A549 (cell line): ENCODE results near the gene MRPS31. TPM values are rescaled to one million over a fixed set of nuclear protein-coding genes. Genes with fewer than 3 reads are reported as not detected.

ENCODE experiments used
- ATAC-seq, 2 experiments: fragments of 200-7000 bp in 1 of 2; fragments of >200 bp in 1 of 2; cut with Nextera tagmentation in 1 of 2; cut with Tn5 transposase in 1 of 2; 3 replicates each; pipeline versions ENCODE4 v1.8.0 to v1.9.1; 2018 to 2020; ENCODE audit warnings: mild to moderate bottlenecking in 1 of 2, moderate library complexity in 1 of 2
- CTCF ChIA-PET: fragments of 300-600 bp; sonication (Branson Sonifier 250); formaldehyde crosslinking; extraction: SDS; loops from one replicate; lab custom pipeline; 2021; ENCODE audit warnings: antibody characterized with exemption, inconsistent platforms; lab: Yijun Ruan, JAX
- POLR2A ChIA-PET: fragments of 350-600 bp; formaldehyde crosslinking; extraction: SDS; loops from one replicate; lab custom pipeline; 2021; ENCODE audit warnings: antibody characterized with exemption, inconsistent platforms; lab: Yijun Ruan, JAX
- DNase-seq, 2 experiments: peaks; one replicate each; pipeline versions ENCODE4 v3.0.0 to v3.0.0-alpha.2; 2011 to 2016; ENCODE audit warnings: low read depth in 1 of 2, low spot score in 1 of 2
- FAIRE-seq: peaks from 2 replicates; lab custom pipeline; 2011; peaks lifted over from hg19 to GRCh38; lab: Jason Lieb, UNC
- H3K27ac ChIP-seq, 2 experiments: fragments of >200 bp; sonication (Bioruptor Twin); formaldehyde crosslinking; 3 replicates each; pipeline ENCODE4 v1.5.1; 2016 to 2017
- H3K4me1 ChIP-seq: fragments of >200 bp; sonication (Bioruptor Twin); formaldehyde crosslinking; 3 replicates; pipeline ENCODE4 v1.6.1; 2016
- H3K4me2 ChIP-seq: fragments of >200 bp; sonication (Bioruptor Twin); formaldehyde crosslinking; 3 replicates; pipeline ENCODE4 v1.6.1; 2016
- H3K4me3 ChIP-seq: fragments of >200 bp; sonication (Bioruptor Twin); formaldehyde crosslinking; 3 replicates; pipeline ENCODE4 v1.5.1; 2016
- H3K9me3 ChIP-seq: fragments of >200 bp; sonication (Bioruptor Twin); formaldehyde crosslinking; 3 replicates; pipeline ENCODE4 v1.6.1; 2016
- BCL3 ChIP-seq: fragments of >200 bp; sonication (Bioruptor Twin); formaldehyde crosslinking; IDR thresholded peaks from 3 replicates; pipeline ENCODE4 v1.6.1; 2016
- CBX2 ChIP-seq: fragments of 200-600 bp; sonication (generic); IDR thresholded peaks from 2 replicates; pipeline ENCODE4 v1.6.1; 2016; ENCODE audit warnings: low read depth, mild to moderate bottlenecking, borderline replicate concordance
- E2F6 ChIP-seq: IDR thresholded peaks from 2 replicates; pipeline ENCODE4 v1.6.1; 2012; ENCODE audit warnings: low read depth, borderline replicate concordance
- ELK1 ChIP-seq: fragments of 150-350 bp; IDR thresholded peaks from 2 replicates; pipeline ENCODE4 v1.6.1; 2014; ENCODE audit warnings: low read depth, mild to moderate bottlenecking, low read length
- EP300 ChIP-seq, 2 experiments: fragments of >200 bp; sonication (Bioruptor Twin); formaldehyde crosslinking; IDR thresholded peaks; 2 replicates in 1 of 2; 3 replicates in 1 of 2; pipeline ENCODE4 v1.6.1; 2016 to 2017
- FOSB ChIP-seq: fragments of 250-450 bp; sonication (Bioruptor Pico); IDR thresholded peaks from 2 replicates; pipeline ENCODE4 v1.5.0; 2020; ENCODE audit warnings: mild to moderate bottlenecking, moderate library complexity
- HEYL ChIP-seq: fragments of 250-450 bp; sonication (Bioruptor Pico); IDR thresholded peaks from 2 replicates; pipeline ENCODE4 v1.8.0; 2021; ENCODE audit warnings: mild to moderate bottlenecking, moderate library complexity
- KDM1A ChIP-seq: fragments of 200-600 bp; sonication (generic); IDR thresholded peaks from 2 replicates; pipeline ENCODE4 v1.6.1; 2016; ENCODE audit warnings: low read depth, mild to moderate bottlenecking
- MAFK ChIP-seq: fragments of 450-650 bp; IDR thresholded peaks from 2 replicates; pipeline ENCODE4 v1.6.1; 2014; ENCODE audit not compliant: partially characterized antibody
- MYC ChIP-seq: IDR thresholded peaks from 2 replicates; pipeline ENCODE4 v1.6.1; 2012; ENCODE audit warnings: mild to moderate bottlenecking, inconsistent platforms, low read length, improper control_type of control experiment, borderline replicate concordance
- NPAS2 ChIP-seq: fragments of 250-450 bp; sonication (Bioruptor Pico); IDR thresholded peaks from 2 replicates; pipeline ENCODE4 v1.8.0; 2022; ENCODE audit warnings: mild to moderate bottlenecking, moderate library complexity, borderline replicate concordance
- PHF8 ChIP-seq: fragments of 200-600 bp; sonication (generic); IDR thresholded peaks from 2 replicates; pipeline ENCODE4 v1.6.1; 2016; ENCODE audit warnings: low read depth, mild to moderate bottlenecking, antibody characterized with exemption, moderate library complexity, borderline replicate concordance
- POLR2A ChIP-seq: IDR thresholded peaks from 2 replicates; pipeline ENCODE4 v1.6.1; 2012; ENCODE audit warnings: mild to moderate bottlenecking, low read length
- POLR2AphosphoS2 ChIP-seq: conservative IDR thresholded peaks from 2 replicates; pipeline ENCODE4 v1.6.1; 2012; ENCODE audit warnings: low read length, improper control_type of control experiment, inconsistent platforms
- RAD21 ChIP-seq, 2 experiments: fragments of >200 bp in 1 of 2; sonication (Bioruptor Twin) in 1 of 2; formaldehyde crosslinking in 1 of 2; IDR thresholded peaks in 1 of 2; conservative IDR thresholded peaks in 1 of 2; 2 replicates in 1 of 2; 3 replicates in 1 of 2; pipeline ENCODE4 v1.6.1; 2012 to 2018; ENCODE audit warnings: inconsistent platforms in 1 of 2
- REST ChIP-seq: fragments of 200-600 bp; sonication (generic); IDR thresholded peaks from 2 replicates; pipeline ENCODE4 v1.6.1; 2016; ENCODE audit warnings: antibody characterized with exemption, mild to moderate bottlenecking, moderate library complexity
- RNF2 ChIP-seq: fragments of 200-600 bp; sonication (generic); IDR thresholded peaks from 2 replicates; pipeline ENCODE4 v1.6.1; 2016; ENCODE audit warnings: low read depth, mild to moderate bottlenecking, antibody characterized with exemption, moderate library complexity, borderline replicate concordance
- SREBF2 ChIP-seq: fragments of 450-650 bp; IDR thresholded peaks from 2 replicates; pipeline ENCODE4 v1.6.1; 2014; ENCODE audit warnings: mild to moderate bottlenecking, moderate library complexity
- ZC3H11A ChIP-seq: fragments of 450-650 bp; IDR thresholded peaks from 2 replicates; pipeline ENCODE4 v1.6.1; 2014; ENCODE audit warnings: antibody characterized with exemption, mild to moderate bottlenecking
- ZFP36 ChIP-seq: fragments of 450-650 bp; IDR thresholded peaks from 2 replicates; pipeline ENCODE4 v1.6.1; 2014; ENCODE audit warnings: borderline replicate concordance; ENCODE audit not compliant: partially characterized antibody
- ZNF302 ChIP-seq: fragments of 250-450 bp; sonication (Bioruptor Pico); IDR thresholded peaks from 2 replicates; pipeline ENCODE4 v1.9.0; 2021; ENCODE audit warnings: inconsistent platforms, mild to moderate bottlenecking, moderate library complexity
- WGBS: methylation state at CpG from one replicate; pipeline ENCODE4 v1.1.6; 2017; ENCODE audit errors: missing lambda C conversion rate; 5-methylcytosine and 5-hydroxymethylcytosine counted together
- polyA plus RNA-seq, 4 experiments: library from polyadenylated mRNA; depleted of rRNA in 3 of 4; stranded (reverse); fragments of >200 nt; fragmentation: RNase III in 1 of 4; extraction: RNeasy Plus Mini Kit Qiagen cat#74134 plus additional on column Dnase treatment in 1 of 4; gene quantifications; 2 replicates in 3 of 4; 3 replicates in 1 of 4; pipeline ENCODE4 v1.2.3, GENCODE V29; 2011 to 2017

Gene MRPS31
- polyA plus RNA-seq, 2 of the 4 experiments (the other 2 are of a cell fraction), result 14.2 to 30.3 TPM

GRCh38 chr13:40809471-40809870 is 38.5 kb upstream of the MRPS31 start:
- peaks cover 5% of the 10 kb centered on the region; the same call in 2 of the 3 replicates for H3K9me3 ChIP-seq
- CTCF ChIA-PET, result no interaction called here
- WGBS, result 89% methylated on average over 5 of the region's 5 CpGs
- FAIRE-seq (no peak), ATAC-seq (no peak), DNase-seq (no peak)
- POLR2A ChIA-PET, result no interaction called here
- H3K4me1 ChIP-seq, result no peaks in the 10 kb centered on the region
- H3K27ac ChIP-seq, result no peak overlapping the region
- H3K4me3 ChIP-seq, result no peak overlapping the region
- TF ChIP-seq BCL3 (no peak), ZC3H11A (no peak), POLR2A (no peak), MAFK (no peak), EP300 (IDR thresholded peaks at IDR 0.05) (no peak), RAD21 (conservative IDR thresholded peaks at IDR 0.05 in 1 of 2, IDR thresholded peaks at IDR 0.05 in 1 of 2) (no peak)
- no peak overlapping the region for H3K4me2 ChIP-seq

GRCh38 chr13:40806241-40806640 is 35.3 kb upstream of the MRPS31 start:
- FAIRE-seq, result no peak

More at GRCh38 chr13:40806241-40806640, 35.3 kb upstream of the MRPS31 start:
- TF ChIP-seq NPAS2, result no peak
- no peak for TF ChIP-seq POLR2A
- TF ChIP-seq PHF8, result no peak
- no peak for TF ChIP-seq CBX2
- no peak for TF ChIP-seq KDM1A
- no peak for TF ChIP-seq RNF2
- TF ChIP-seq ZNF302 (CRISPR knock-in tag), result no peak
- no peak for TF ChIP-seq REST
- no peak for TF ChIP-seq ZFP36
- TF ChIP-seq POLR2AphosphoS2, result no peak
- TF ChIP-seq E2F6, result no peak
- no peak for TF ChIP-seq FOSB
- TF ChIP-seq SREBF2, result no peak
- TF ChIP-seq MYC, result no peak
- no peak for TF ChIP-seq RAD21 (conservative IDR thresholded peaks at IDR 0.05 in 1 of 2, IDR thresholded peaks at IDR 0.05 in 1 of 2)
- no peak for TF ChIP-seq ELK1
- no peak for TF ChIP-seq HEYL (CRISPR knock-in tag)
- no peak overlapping the region for H3K4me2 ChIP-seq
- no peak for ATAC-seq
- DNase-seq, result no peak
- WGBS, result 88% methylated on average over 1 of the region's 1 CpG
- ChIA-PET CTCF (interaction anchor here (1.3 kb wide), 1 partner anchor 29 kb away, joined by 5 read pairs; no protein-coding TSS in a partner anchor), POLR2A (no interaction called here)
- H3K9me3 ChIP-seq, result no peaks in the 10 kb centered on the region
- no peak overlapping the region for H3K27ac ChIP-seq
- no peak overlapping the region for H3K4me3 ChIP-seq
- H3K4me1 ChIP-seq, result no peaks in the 10 kb centered on the region
